Measurements from ENCODE around the gene SLC43A3.

GRCh38 chr11:57410287-57410686 lies 16.6 kb downstream of the SLC43A3 start:
- TF ChIP-seq GATA2 (IDR thresholded peaks at IDR 0.05; ENCODE audit: low read depth, low read length) = no peak
- no peak for TF ChIP-seq GATA3 (IDR thresholded peaks at IDR 0.05; ENCODE audit: low read depth, low read length)
